Psoas muscle (tissue), 8 donors: ENCODE measurements around the gene FANCC. TPM values are rescaled to one million over a fixed set of nuclear protein-coding genes. Genes with fewer than 3 reads are reported as not detected.

Experiments used
- ATAC-seq, 4 donors: fragments of 200-7000 bp; cut with Tn5 transposase; one replicate each; pipeline ENCODE4 v1.9.1; 2020; ENCODE audit warnings: moderate library complexity in 3 of 4, mild to moderate bottlenecking in 2 of 4
- DNase-seq, 2 donors: peaks; one replicate each; pipeline ENCODE4 v3.0.0-alpha.2; 2020
- H3K27ac ChIP-seq: fragments of 200-600 bp; one replicate; pipeline ENCODE4 v1.8.0; 2022
- H3K27me3 ChIP-seq, 3 donors: fragments of 200-600 bp in 1 of 3; one replicate each; pipeline versions ENCODE4 v1.6.1 to v1.8.0; 2013 to 2022; ENCODE audit warnings: low read length in 2 of 3, mild to moderate bottlenecking in 2 of 3, moderate library complexity in 1 of 3; ENCODE audit not compliant: insufficient read depth in 3 of 3
- H3K36me3 ChIP-seq, 2 donors: fragments of 200-600 bp in 1 of 2; one replicate each; pipeline versions ENCODE4 v1.6.1 to v1.8.0; 2013 to 2022; ENCODE audit warnings: low read depth in 1 of 2, mild to moderate bottlenecking in 1 of 2, moderate library complexity in 1 of 2; ENCODE audit not compliant: insufficient read depth in 1 of 2
- H3K4me1 ChIP-seq: fragments of 200-600 bp; one replicate; pipeline ENCODE4 v1.8.0; 2022
- H3K4me3 ChIP-seq: fragments of 200-600 bp; one replicate; pipeline ENCODE4 v1.8.0; 2022; ENCODE audit warnings: mild to moderate bottlenecking
- H3K9me3 ChIP-seq: fragments of 200-600 bp; one replicate; pipeline ENCODE4 v1.8.0; 2022
- WGBS, 3 donors: extraction: QIAGEN DNeasy Blood & Tissue Kit; methylation state at CpG; one replicate each; pipeline versions ENCODE4 v1.1.6 to v1.1.7; 2013; 5-methylcytosine and 5-hydroxymethylcytosine counted together
- intact Hi-C, 2 donors: fragments of 100-400 bp; cut with DNase I; formaldehyde crosslinking; loops; one replicate each; pipeline versions ENCODE4 v1.11.0 to v1.14.2; 2022
- polyA plus RNA-seq, 3 donors: library from polyadenylated mRNA; stranded (reverse); fragments of 200-250 nt; gene quantifications; one replicate each; pipeline ENCODE4 v1.2.3, GENCODE V29; 2013
- total RNA-seq, 4 donors: library from RNA; stranded (reverse); fragmentation: NEBNext Ultra II Directional in 2 of 4; extraction: Animal tissue kit (Norgen Biotek cat#: 25700) in 2 of 4; gene quantifications; one replicate each; pipeline versions ENCODE4 v1.2.1 to v1.2.4, GENCODE V29; 2021 to 2023
- TF ChIP-seq, protein P1 (sequence below): fragments of 200-600 bp; IDR thresholded peaks from one replicate; pipeline ENCODE4 v1.8.0; 2022; ENCODE audit warnings: antibody characterized with exemption
- donor health status: healthy with polysubstance abuse.
- donor health status: DM: no; HTN: no; CAD: no; lungs with moderate emphysema.
- donor health status: Bipolar disorder and iron deficiency.
- donor health status: healthy.
- donor health status: DM: yes; HTN: yes; CAD: no.
- donor health status: DM: no; HTN: no; CAD: no.
- donor health status: DM: no; HTN: no; CAD: no.
- donor health status: DM: yes; HTN: yes; CAD: no.

FANCC gene
- total and polyA plus RNA-seq, 7 donors: 2.1 to 5.2 (median 3.6) TPM

- Histone ChIP-seq H3K9me3 (no peaks in the 10 kb centered on the region), H3K27ac (peak overlapping the region; percentile 93), H3K4me3 (peak overlapping the region; percentile 47), H3K36me3 (peaks cover 0 to 22% of the 10 kb centered on the region in 2 donors), H3K4me1 (peaks cover 84% of the 10 kb centered on the region), H3K27me3 (no peaks in the 10 kb centered on the region)
- TF ChIP-seq, protein P1, sequence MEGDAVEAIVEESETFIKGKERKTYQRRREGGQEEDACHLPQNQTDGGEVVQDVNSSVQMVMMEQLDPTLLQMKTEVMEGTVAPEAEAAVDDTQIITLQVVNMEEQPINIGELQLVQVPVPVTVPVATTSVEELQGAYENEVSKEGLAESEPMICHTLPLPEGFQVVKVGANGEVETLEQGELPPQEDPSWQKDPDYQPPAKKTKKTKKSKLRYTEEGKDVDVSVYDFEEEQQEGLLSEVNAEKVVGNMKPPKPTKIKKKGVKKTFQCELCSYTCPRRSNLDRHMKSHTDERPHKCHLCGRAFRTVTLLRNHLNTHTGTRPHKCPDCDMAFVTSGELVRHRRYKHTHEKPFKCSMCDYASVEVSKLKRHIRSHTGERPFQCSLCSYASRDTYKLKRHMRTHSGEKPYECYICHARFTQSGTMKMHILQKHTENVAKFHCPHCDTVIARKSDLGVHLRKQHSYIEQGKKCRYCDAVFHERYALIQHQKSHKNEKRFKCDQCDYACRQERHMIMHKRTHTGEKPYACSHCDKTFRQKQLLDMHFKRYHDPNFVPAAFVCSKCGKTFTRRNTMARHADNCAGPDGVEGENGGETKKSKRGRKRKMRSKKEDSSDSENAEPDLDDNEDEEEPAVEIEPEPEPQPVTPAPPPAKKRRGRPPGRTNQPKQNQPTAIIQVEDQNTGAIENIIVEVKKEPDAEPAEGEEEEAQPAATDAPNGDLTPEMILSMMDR: peak; percentile 3
- DNase-seq (no peak), ATAC-seq (peak in 1 of 4 donors; percentile 15)
- intact Hi-C loops: no loop called here
- WGBS, 3 donors: 24 to 25% (median 24%) methylated on average over 10 of the region's 10 CpGs
Observed at GRCh38 chr9:95057101-95057500, 260.4 kb downstream of the FANCC start.

- H3K27ac ChIP-seq: peak overlapping the region; percentile 93
- peaks cover 77% of the 10 kb centered on the region for H3K4me1 ChIP-seq
- H3K4me3 ChIP-seq: peak overlapping the region; percentile 47
- DNase-seq (peak; percentile 42 to 73), ATAC-seq (peak; percentile 90 to 95 (median 93))
- WGBS, 3 donors: 17 to 23% (median 23%) methylated on average over 15 of the region's 15 CpGs
- no peaks in the 10 kb centered on the region for H3K27me3 ChIP-seq
- intact Hi-C loops: no loop called here
- H3K36me3 ChIP-seq: peaks cover 0 to 13% of the 10 kb centered on the region in 2 donors
- TF ChIP-seq, protein P1: no peak
- H3K9me3 ChIP-seq: no peaks in the 10 kb centered on the region
Observed at GRCh38 chr9:95055851-95056551, 261.5 kb downstream of the FANCC start.

DNA sequence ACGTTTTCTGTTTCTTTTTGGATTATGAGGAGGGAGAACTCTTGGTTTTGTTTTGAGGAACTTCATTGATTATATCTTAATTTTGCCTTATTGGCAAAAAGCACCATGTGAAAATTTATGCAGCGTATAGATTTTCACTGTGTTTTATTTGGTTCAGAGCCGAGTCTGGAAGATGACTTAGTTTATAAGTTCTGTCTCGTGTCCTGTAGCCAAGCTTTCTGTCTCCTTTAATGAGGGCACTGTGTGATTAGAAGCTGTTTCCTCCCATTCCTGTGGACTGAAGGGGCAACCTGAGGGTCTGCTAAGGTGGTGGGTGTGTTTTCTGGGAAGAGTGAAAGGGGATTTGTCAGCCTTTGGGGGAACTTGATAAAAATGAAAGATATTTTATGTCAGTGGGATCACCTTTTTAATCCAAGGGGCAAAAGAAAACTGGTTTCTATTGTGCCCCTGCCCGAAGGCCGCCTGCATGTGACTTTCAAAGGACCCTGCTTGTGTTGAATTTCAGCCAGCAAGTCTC lies 262.1 kb downstream of the FANCC start:
- peaks cover 76% of the 10 kb centered on the region for H3K4me1 ChIP-seq
- DNase-seq: no peak
- H3K27ac ChIP-seq: peak overlapping the region; percentile 93
- peaks cover 0 to 7% of the 10 kb centered on the region in 2 donors for H3K36me3 ChIP-seq
- peak overlapping the region; percentile 47 for H3K4me3 ChIP-seq
- H3K27me3 ChIP-seq: no peaks in the 10 kb centered on the region
- intact Hi-C loops: no loop called here
- no peaks in the 10 kb centered on the region for H3K9me3 ChIP-seq
- ATAC-seq: peak in 1 of 4 donors; percentile 42
- TF ChIP-seq, protein P1: no peak
- WGBS, 3 donors: 8 to 13% (median 10%) methylated on average over 6 of the region's 6 CpGs

GRCh38 chr9:95053611-95054570 lies 263.6 kb downstream of the FANCC start:
- intact Hi-C loops: no loop called here

More at GRCh38 chr9:95053611-95054570, 263.6 kb downstream of the FANCC start:
- H3K36me3 ChIP-seq: peaks cover 0 to 7% of the 10 kb centered on the region in 2 donors
- H3K4me3 ChIP-seq: peak overlapping the region; percentile 3
- TF ChIP-seq, protein P1: no peak
- peak overlapping the region; percentile 93 for H3K27ac ChIP-seq
- no peaks in the 10 kb centered on the region for H3K27me3 ChIP-seq
- 61 to 69% (median 67%) methylated on average over 5 of the region's 5 CpGs for WGBS, 3 donors
- peaks cover 76% of the 10 kb centered on the region for H3K4me1 ChIP-seq
- no peak for DNase-seq
- no peaks in the 10 kb centered on the region for H3K9me3 ChIP-seq
- ATAC-seq: no peak
